GM21619 (cell line): ENCODE results near the gene VAV2.

Experiments used
- ATAC-seq: cut with Tn5 transposase; IDR thresholded peaks from one replicate; pipeline ENCODE4 v1.9.1; 2021; ENCODE audit not compliant: unreplicated experiment

The VAV2 gene

GRCh38 chr9:133991964-133992779 is at the start of gene VAV2:
VAV2 (minus strand) TSS chr9:133992324; CDS start chr9:133992278, 46 bp downstream.
- ATAC-seq = peak; percentile 42

- ATAC-seq = no peak
These were observed 49.5 kb upstream of the VAV2 start for GRCh38 chr9:134041649-134041962.

- ATAC-seq = no peak
These were observed 48.9 kb upstream of the VAV2 start for GRCh38 chr9:134040781-134041648.

- no peak for ATAC-seq
These were observed 48.0 kb upstream of the VAV2 start for GRCh38 chr9:134040176-134040565.

- no peak for ATAC-seq
These were observed 47.5 kb upstream of the VAV2 start for GRCh38 chr9:134039386-134040175.

GRCh38 chr9:134037641-134038040 is 45.5 kb upstream of the VAV2 start:
- no peak for ATAC-seq

DNA sequence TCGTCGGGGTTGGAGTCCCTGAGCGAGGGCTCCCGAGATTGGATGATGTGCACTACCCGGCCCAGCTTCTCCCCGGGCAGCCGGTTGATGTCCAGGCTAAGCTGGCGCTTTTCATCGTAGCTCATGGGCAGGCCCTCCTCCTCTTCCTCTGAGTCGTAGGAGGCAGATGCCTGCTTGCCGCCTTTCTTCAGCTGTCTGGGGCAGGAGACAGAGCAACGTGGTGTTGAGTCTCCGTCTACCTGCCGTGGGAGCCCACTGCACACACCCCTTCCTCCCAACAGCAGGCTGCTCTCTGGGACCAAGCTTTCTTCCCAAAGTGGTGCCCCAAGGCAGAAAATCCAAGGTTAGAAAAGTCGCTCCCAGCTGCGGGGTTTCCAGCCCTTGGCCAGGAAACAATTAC is 44.0 kb upstream of the VAV2 start:
- ATAC-seq = no peak

GRCh38 chr9:134035041-134036039 is 43.2 kb upstream of the VAV2 start:
- no peak for ATAC-seq

DNA sequence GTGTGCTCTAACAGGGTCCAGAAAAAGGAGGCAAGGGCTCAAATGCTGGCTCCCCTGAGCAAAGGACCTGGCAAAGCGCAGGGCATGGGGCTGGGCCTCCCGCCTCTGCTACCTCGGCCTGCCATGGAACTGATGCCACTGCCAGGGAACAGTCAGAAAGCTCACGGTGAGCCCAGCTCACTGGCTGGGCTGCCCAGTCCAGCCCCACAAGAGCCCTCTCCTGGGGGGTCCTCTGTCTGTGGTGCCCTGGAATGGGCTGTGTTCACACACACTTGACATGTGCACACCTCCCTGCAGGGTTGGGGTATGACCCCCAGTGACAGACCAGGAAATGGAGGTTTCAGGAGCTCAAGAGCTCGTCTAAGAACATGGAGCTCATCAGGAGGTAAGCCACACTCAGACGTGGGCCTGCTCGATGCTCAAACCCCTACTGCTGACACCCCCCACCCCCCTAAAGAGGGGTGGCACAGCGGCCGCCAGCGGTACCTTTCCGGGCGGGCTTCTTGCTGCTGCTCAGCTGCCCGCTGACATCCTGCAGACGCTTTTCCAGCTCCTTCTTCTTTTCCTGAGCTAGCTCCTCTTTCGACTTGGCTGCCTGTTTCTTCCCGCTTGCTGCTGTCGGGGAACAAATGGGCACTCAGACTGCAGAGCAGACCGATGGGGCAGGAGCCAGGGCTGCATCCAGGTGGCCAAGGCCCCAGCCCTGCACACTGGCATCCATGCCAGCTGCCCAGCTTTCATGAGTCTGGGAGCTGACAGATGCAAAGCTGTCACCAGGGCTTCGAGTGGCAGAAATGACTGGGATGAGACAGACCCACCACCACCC is 42.3 kb upstream of the VAV2 start:
- no peak for ATAC-seq

DNA sequence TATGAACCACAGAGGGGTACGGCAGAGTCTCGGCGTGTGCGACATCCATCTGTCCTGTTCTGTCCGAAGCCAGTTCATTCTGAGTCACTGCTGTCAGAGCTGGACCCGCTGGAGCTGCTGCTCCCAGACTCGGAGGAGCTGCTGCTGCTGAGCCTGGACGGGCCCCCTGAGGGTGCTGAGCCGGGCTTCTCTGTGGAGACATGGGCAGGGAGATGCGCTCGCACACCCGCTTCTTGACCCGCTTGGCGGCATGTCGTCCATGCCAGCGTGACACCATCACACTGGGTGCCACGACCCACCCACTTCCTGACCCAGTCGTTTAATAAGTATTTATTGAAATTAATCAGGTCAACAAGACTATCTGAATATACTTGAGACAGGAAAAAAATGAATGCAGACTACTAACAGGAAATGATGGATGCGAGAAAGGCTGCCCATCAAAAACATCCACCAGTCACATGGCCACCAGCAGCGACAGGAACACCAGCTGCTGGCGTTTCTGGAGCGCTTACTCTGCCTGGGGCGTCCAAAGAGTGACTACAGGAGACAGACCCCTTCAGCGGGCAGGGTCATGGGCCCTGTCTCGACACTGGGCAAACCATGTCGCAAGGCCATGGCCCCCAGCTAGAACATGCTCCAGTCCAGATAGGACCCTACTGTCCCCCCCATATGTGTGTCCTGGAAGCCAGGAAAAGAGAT is 41.5 kb upstream of the VAV2 start:
- ATAC-seq = no peak

GRCh38 chr9:134032456-134033222 is 40.5 kb upstream of the VAV2 start:
- no peak for ATAC-seq

- no peak for ATAC-seq
These were observed 39.7 kb upstream of the VAV2 start for GRCh38 chr9:134031783-134032182.

DNA sequence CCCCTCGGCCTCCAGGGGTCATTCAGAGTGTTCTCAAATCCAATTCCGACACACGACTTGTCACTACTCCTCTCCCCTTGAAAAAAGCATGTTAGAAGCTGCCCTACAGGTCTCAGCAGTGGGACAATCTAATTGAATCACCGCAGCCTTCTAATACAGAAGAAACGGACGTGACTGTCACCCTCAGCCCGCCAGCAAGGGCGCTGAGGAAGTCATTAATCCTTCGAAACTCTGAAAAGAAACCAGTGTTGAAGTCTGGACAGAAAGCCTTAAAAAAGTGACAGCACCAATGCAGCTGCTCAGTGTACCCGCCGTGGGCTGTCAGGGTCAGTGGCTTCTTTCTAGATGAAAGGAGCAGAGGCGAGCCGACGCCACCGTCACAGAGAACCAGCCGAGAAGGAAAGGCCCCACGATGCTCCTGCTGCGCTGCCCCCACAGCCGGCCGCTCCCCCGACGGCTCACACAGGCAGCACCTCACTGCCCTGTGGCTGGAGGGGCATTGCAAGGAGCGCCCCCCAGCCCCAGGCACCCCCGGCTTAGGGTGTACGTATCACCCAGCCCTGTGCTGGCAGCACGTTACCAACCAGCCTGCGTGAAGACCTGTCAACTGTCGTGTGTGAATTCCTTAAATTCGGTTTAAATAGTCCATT is 38.8 kb upstream of the VAV2 start:
- no peak for ATAC-seq

- no peak for ATAC-seq
These were observed 37.4 kb upstream of the VAV2 start for GRCh38 chr9:134029248-134030226.

- no peak for ATAC-seq
These were observed 36.6 kb upstream of the VAV2 start for GRCh38 chr9:134028575-134029247.

DNA sequence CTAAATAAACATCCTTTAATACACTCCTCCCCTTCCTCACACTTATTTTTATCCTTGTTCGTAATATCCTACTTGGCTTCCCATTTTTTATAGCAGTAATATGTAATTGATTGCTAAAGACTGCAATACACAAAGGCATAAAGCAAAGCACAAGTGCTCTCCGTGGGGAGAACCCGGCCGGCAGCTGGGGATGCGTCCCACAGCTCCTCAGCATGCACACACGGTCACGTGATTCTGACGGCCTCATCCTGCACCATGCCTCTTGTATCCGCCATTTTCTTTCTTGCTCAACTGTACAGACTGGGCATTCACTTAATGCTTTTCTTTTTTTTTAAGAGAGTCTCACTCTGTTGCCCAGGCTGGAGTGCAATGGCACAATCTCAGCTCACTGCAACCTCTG is 36.0 kb upstream of the VAV2 start:
- no peak for ATAC-seq
